Right lung (tissue), 5 donors: ENCODE measurements around the gene CTNNA3. TPM values are rescaled to one million over a fixed set of nuclear protein-coding genes. Genes with fewer than 3 reads are reported as not detected.

ENCODE experiments used
- DNase-seq, 2 donors: peaks; one replicate each; pipeline ENCODE4 v3.0.0-alpha.2; 2013
- polyA plus RNA-seq, 5 donors: library from polyadenylated mRNA; unstranded; fragments of 120-200 nt; gene quantifications; one replicate each; pipeline versions ENCODE4 v1.2.1 to v1.2.3, GENCODE V29; 2013; ENCODE audit warnings: inconsistent platforms in 1 of 5, low replicate concordance in 1 of 5; ENCODE audit not compliant: insufficient read length in 5 of 5, insufficient read depth in 1 of 5

The CTNNA3 gene
- polyA plus RNA-seq, 5 donors, result 4.4 to 9.5 (median 5.2) TPM

GRCh38 chr10:66538908-66539307, 1157.1 kb downstream of the CTNNA3 start:
- DNase-seq, result no peak

GRCh38 chr10:66538371-66538770, 1157.6 kb downstream of the CTNNA3 start:
- no peak for DNase-seq

GRCh38 chr10:66537186-66537585, 1158.8 kb downstream of the CTNNA3 start:
- DNase-seq, result no peak

GRCh38 chr10:66535439-66535838, 1160.6 kb downstream of the CTNNA3 start:
- no peak for DNase-seq

GRCh38 chr10:66534866-66535265, 1161.1 kb downstream of the CTNNA3 start:
- no peak for DNase-seq

GRCh38 chr10:66521506-66521905, 1174.5 kb downstream of the CTNNA3 start:
- no peak for DNase-seq

GRCh38 chr10:66519616-66520015, 1176.4 kb downstream of the CTNNA3 start:
- no peak for DNase-seq

GRCh38 chr10:66514666-66515065, 1181.3 kb downstream of the CTNNA3 start:
- DNase-seq, result no peak

- no peak for DNase-seq
Observed at GRCh38 chr10:66513504-66513903, 1182.5 kb downstream of the CTNNA3 start.

- DNase-seq, result no peak
Observed at GRCh38 chr10:66505003-66505657, 1190.9 kb downstream of the CTNNA3 start.

- DNase-seq, result no peak
Observed at GRCh38 chr10:66501356-66501755, 1194.6 kb downstream of the CTNNA3 start.

- no peak for DNase-seq
Observed at GRCh38 chr10:66483966-66484365, 1212.0 kb downstream of the CTNNA3 start.

- DNase-seq, result no peak
Observed at GRCh38 chr10:66472156-66472555, 1223.8 kb downstream of the CTNNA3 start.

- DNase-seq, result no peak
Observed at GRCh38 chr10:66467042-66467441, 1229.0 kb downstream of the CTNNA3 start.

GRCh38 chr10:66466622-66467021, 1229.4 kb downstream of the CTNNA3 start:
- no peak for DNase-seq

- no peak for DNase-seq
Observed at GRCh38 chr10:66463611-66464010, 1232.4 kb downstream of the CTNNA3 start.

- DNase-seq, result no peak
Observed at GRCh38 chr10:66457629-66458028, 1238.4 kb downstream of the CTNNA3 start.

GRCh38 chr10:66455304-66455703, 1240.7 kb downstream of the CTNNA3 start:
- no peak for DNase-seq

- DNase-seq, result no peak
Observed at GRCh38 chr10:66440568-66440967, 1255.4 kb downstream of the CTNNA3 start.

- no peak for DNase-seq
Observed at GRCh38 chr10:66414943-66415342, 1281.1 kb downstream of the CTNNA3 start.

GRCh38 chr10:66405566-66405965, 1290.4 kb downstream of the CTNNA3 start:
- no peak for DNase-seq

GRCh38 chr10:66398669-66399068, 1297.3 kb downstream of the CTNNA3 start:
- no peak for DNase-seq

GRCh38 chr10:66394342-66395063, 1301.5 kb downstream of the CTNNA3 start:
- no peak for DNase-seq

GRCh38 chr10:66390926-66391325, 1305.1 kb downstream of the CTNNA3 start:
- no peak for DNase-seq
